ENCODE results near the gene TBC1D1. TPM values are rescaled to one million over a fixed set of nuclear protein-coding genes. Genes with fewer than 3 reads are reported as not detected.

The TBC1D1 gene
- polyA plus RNA-seq, 1 experiment: 50.7 TPM

- CTCF ChIA-PET: no interaction called here
- H3K9me3 ChIP-seq (ENCODE audit: control insufficient read depth, insufficient read depth, low read length): no peaks in the 10 kb centered on the region; the same call in 1 of the 2 replicates
- no peak for DNase-seq (ENCODE audit: low read depth, low spot score)
- peaks cover 7% of the 10 kb centered on the region for H3K27me3 ChIP-seq (ENCODE audit: control insufficient read depth, insufficient read depth, low read length)
- no peak overlapping the region for H3K27ac ChIP-seq (ENCODE audit: low read depth, low read length)
- POLR2A ChIA-PET: no interaction called here
- no peak for TF ChIP-seq CTCF (IDR thresholded peaks at IDR 0.05; ENCODE audit: low read depth, low read length)
- H3K4me3 ChIP-seq (ENCODE audit: low read depth, low read length): no peak overlapping the region
These were observed 70.0 kb downstream of the TBC1D1 start for GRCh38 chr4:37960679-37961450.

GRCh38 chr4:37964734-37965457 lies 74.0 kb downstream of the TBC1D1 start:
- H3K27ac ChIP-seq (ENCODE audit: low read depth, low read length): no peak overlapping the region
- ChIA-PET POLR2A (no interaction called here), CTCF (no interaction called here)
- DNase-seq (ENCODE audit: low read depth, low spot score): no peak
- H3K9me3 ChIP-seq (ENCODE audit: control insufficient read depth, insufficient read depth, low read length): no peaks in the 10 kb centered on the region; the same call in 1 of the 2 replicates
- H3K27me3 ChIP-seq (ENCODE audit: control insufficient read depth, insufficient read depth, low read length): peaks cover 7% of the 10 kb centered on the region
- no peak for TF ChIP-seq CTCF (IDR thresholded peaks at IDR 0.05; ENCODE audit: low read depth, low read length)
- H3K4me3 ChIP-seq (ENCODE audit: low read depth, low read length): no peak overlapping the region

- POLR2A ChIA-PET: no interaction called here
- CTCF ChIA-PET: no interaction called here
- Histone ChIP-seq H3K9me3 (ENCODE audit: control insufficient read depth, insufficient read depth, low read length) (no peaks in the 10 kb centered on the region; the same call in 1 of the 2 replicates), H3K27me3 (ENCODE audit: control insufficient read depth, insufficient read depth, low read length) (peaks cover 4% of the 10 kb centered on the region), H3K4me3 (ENCODE audit: low read depth, low read length) (no peak overlapping the region), H3K27ac (ENCODE audit: low read depth, low read length) (no peak overlapping the region)
- TF ChIP-seq CTCF (IDR thresholded peaks at IDR 0.05; ENCODE audit: low read depth, low read length): no peak
- no peak for DNase-seq (ENCODE audit: low read depth, low spot score)
These were observed 75.2 kb downstream of the TBC1D1 start for GRCh38 chr4:37966044-37966443.

GRCh38 chr4:37967736-37968135 lies 76.9 kb downstream of the TBC1D1 start:
- peaks cover 4% of the 10 kb centered on the region for H3K27me3 ChIP-seq (ENCODE audit: control insufficient read depth, insufficient read depth, low read length)
- H3K4me3 ChIP-seq (ENCODE audit: low read depth, low read length): no peak overlapping the region
- no peak for TF ChIP-seq CTCF (IDR thresholded peaks at IDR 0.05; ENCODE audit: low read depth, low read length)
- no peaks in the 10 kb centered on the region; the same call in 1 of the 2 replicates for H3K9me3 ChIP-seq (ENCODE audit: control insufficient read depth, insufficient read depth, low read length)
- no peak overlapping the region for H3K27ac ChIP-seq (ENCODE audit: low read depth, low read length)
- DNase-seq (ENCODE audit: low read depth, low spot score): no peak
- ChIA-PET POLR2A (no interaction called here), CTCF (no interaction called here)

GRCh38 chr4:37968747-37969146 lies 77.9 kb downstream of the TBC1D1 start:
- ChIA-PET POLR2A (no interaction called here), CTCF (no interaction called here)
- Histone ChIP-seq H3K4me3 (ENCODE audit: low read depth, low read length) (no peak overlapping the region), H3K9me3 (ENCODE audit: control insufficient read depth, insufficient read depth, low read length) (no peaks in the 10 kb centered on the region), H3K27me3 (ENCODE audit: control insufficient read depth, insufficient read depth, low read length) (peaks cover 4% of the 10 kb centered on the region), H3K27ac (ENCODE audit: low read depth, low read length) (no peak overlapping the region)
- no peak for DNase-seq (ENCODE audit: low read depth, low spot score)
- TF ChIP-seq CTCF (IDR thresholded peaks at IDR 0.05; ENCODE audit: low read depth, low read length): no peak

Data from AG04450 (cell line).